Glutamatergic neuron (in vitro differentiated cells): ENCODE data around the gene MDM1. TPM values are rescaled to one million over a fixed set of nuclear protein-coding genes. Genes with fewer than 3 reads are reported as not detected.

Experiments used
- DNase-seq: peaks from one replicate; pipeline ENCODE4 v3.0.0; 2022
- H3K27ac Mint-ChIP-seq: one replicate; pipeline ENCODE4 v1.8.0; 2020; ENCODE audit warnings: mild to moderate bottlenecking, mixed read lengths, inconsistent platforms; ENCODE audit not compliant: unreplicated experiment
- H3K27me3 Mint-ChIP-seq: one replicate; pipeline ENCODE4 v1.8.0; 2020; ENCODE audit warnings: mild to moderate bottlenecking, moderate library complexity, mixed read lengths, inconsistent platforms; ENCODE audit not compliant: unreplicated experiment
- H3K36me3 Mint-ChIP-seq: one replicate; pipeline ENCODE4 v1.8.0; 2020; ENCODE audit warnings: mild to moderate bottlenecking, mixed read lengths, inconsistent platforms; ENCODE audit not compliant: unreplicated experiment
- H3K4me1 Mint-ChIP-seq: one replicate; pipeline ENCODE4 v1.8.0; 2020; ENCODE audit warnings: mild to moderate bottlenecking, low read depth, mixed read lengths, inconsistent platforms; ENCODE audit not compliant: unreplicated experiment
- H3K4me3 Mint-ChIP-seq: one replicate; pipeline ENCODE4 v1.8.0; 2020; ENCODE audit warnings: mild to moderate bottlenecking, mixed read lengths, inconsistent platforms; ENCODE audit not compliant: unreplicated experiment
- H3K9me3 Mint-ChIP-seq: one replicate; pipeline ENCODE4 v1.8.0; 2020; ENCODE audit warnings: mild to moderate bottlenecking, moderate library complexity, mixed read lengths, inconsistent platforms; ENCODE audit not compliant: unreplicated experiment
- total RNA-seq: library from RNA; stranded (reverse); fragmentation: NEBNext Ultra II Directional; extraction: Animal tissue kit (Norgen Biotek cat#: 25700); gene quantifications from one replicate; pipeline ENCODE4 v1.2.1, GENCODE V29; 2021; ENCODE audit not compliant: unreplicated experiment
- TF ChIP-seq, protein P1 (sequence below): fragments of 200-600 bp; sonication (generic); IDR thresholded peaks from one replicate; pipeline ENCODE4 v1.5.0; 2021; ENCODE audit not compliant: partially characterized antibody, unreplicated experiment

The MDM1 gene
- total RNA-seq, 1 donor from 2014 or later = 7.9 TPM

DNA sequence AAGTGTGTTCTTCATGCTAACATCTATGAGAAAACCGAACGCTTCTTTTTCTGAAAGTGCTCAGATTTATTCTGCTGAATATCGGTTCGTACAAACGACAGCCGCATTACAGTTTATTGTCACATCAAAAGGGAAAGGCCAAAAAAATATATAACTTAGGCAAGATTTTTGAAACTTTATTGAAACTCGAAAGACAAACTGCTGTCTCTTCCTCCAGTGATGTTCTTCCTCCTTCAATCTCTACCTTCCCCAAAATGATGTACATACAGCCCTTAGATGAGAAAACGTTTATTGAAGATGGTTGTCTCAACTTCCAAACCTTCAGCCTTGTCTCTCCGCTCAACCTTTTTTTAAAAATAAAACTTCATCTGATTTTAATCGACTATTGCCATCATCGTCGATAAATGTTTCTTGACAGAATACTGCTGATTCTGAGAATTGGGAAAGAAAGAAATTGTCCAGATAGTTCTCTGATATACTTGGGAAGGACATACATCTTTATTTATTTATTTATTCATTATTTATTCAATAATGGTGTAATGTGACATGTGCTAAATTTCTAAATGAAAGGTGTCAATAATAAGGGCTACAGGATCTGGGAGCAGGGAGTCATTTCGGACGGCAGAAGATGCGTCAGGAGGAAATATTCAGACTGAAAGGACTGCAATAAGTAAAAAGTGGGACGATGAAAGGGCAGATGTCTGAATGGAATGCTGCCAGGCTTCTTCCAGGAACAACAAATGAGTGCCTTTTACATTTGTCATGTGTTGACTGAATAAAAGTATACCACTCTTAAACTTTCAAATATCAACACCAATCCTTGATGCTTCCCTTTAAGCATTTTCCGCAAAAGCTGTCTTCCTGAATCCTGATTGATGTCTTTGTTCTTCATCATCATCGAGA is 817 bp upstream of the MDM1 start:
- no peak overlapping the region for H3K27ac Mint-ChIP-seq
- no peaks in the 10 kb centered on the region for H3K36me3 Mint-ChIP-seq
- DNase-seq = no peak
- TF ChIP-seq, protein P1, sequence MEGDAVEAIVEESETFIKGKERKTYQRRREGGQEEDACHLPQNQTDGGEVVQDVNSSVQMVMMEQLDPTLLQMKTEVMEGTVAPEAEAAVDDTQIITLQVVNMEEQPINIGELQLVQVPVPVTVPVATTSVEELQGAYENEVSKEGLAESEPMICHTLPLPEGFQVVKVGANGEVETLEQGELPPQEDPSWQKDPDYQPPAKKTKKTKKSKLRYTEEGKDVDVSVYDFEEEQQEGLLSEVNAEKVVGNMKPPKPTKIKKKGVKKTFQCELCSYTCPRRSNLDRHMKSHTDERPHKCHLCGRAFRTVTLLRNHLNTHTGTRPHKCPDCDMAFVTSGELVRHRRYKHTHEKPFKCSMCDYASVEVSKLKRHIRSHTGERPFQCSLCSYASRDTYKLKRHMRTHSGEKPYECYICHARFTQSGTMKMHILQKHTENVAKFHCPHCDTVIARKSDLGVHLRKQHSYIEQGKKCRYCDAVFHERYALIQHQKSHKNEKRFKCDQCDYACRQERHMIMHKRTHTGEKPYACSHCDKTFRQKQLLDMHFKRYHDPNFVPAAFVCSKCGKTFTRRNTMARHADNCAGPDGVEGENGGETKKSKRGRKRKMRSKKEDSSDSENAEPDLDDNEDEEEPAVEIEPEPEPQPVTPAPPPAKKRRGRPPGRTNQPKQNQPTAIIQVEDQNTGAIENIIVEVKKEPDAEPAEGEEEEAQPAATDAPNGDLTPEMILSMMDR = no peak
- H3K27me3 Mint-ChIP-seq = peaks cover 1% of the 10 kb centered on the region
- H3K9me3 Mint-ChIP-seq = no peaks in the 10 kb centered on the region
- H3K4me1 Mint-ChIP-seq = peaks cover 12% of the 10 kb centered on the region
- peak overlapping the region; percentile 87 for H3K4me3 Mint-ChIP-seq

DNA sequence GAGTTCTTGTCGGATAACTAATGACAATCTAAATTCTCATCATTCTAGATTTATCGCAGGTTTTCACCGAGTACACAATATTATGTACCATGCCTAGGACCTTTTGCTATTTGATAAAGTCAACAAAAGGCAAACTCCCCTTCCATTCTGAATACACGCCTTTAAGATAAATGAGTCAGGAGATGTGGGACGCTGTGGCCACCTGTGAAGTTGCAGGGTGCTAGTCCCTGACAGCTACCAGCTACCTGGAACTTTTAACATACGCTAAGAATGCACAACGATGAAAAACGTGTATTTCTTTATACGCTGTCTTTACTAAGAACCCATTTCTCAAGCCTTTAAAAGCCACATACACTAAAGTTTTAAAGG is 678 bp downstream of the MDM1 start:
- peaks cover 15% of the 10 kb centered on the region for H3K4me1 Mint-ChIP-seq
- H3K27ac Mint-ChIP-seq = no peak overlapping the region
- H3K4me3 Mint-ChIP-seq = peak overlapping the region; percentile 87
- DNase-seq = no peak
- no peaks in the 10 kb centered on the region for H3K9me3 Mint-ChIP-seq
- TF ChIP-seq, protein P1 = no peak
- peaks cover 1% of the 10 kb centered on the region for H3K27me3 Mint-ChIP-seq
- H3K36me3 Mint-ChIP-seq = no peaks in the 10 kb centered on the region

DNA sequence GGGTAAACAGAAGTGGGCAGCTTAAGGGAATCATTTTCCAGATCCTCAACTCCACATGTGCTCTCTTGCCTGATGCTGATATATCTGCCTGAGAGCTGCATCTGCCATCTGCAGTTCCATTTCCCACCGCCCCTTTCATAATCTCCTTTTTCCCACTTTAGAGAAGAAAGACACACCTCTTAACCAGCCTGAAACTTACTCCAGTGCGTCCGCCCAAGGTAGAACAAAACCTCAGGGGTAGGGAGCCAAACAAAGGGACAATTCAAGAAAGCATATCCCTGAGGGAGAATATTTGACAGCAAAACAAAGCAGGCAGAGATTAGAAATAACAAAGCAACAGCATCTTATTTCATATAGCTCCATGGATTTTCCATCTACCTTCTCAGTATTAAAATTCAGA is 4.3 kb downstream of the MDM1 start:
- Mint-ChIP-seq H3K4me1 (peaks cover 18% of the 10 kb centered on the region), H3K27me3 (peaks cover 1% of the 10 kb centered on the region), H3K36me3 (no peaks in the 10 kb centered on the region), H3K4me3 (peak overlapping the region; percentile 3), H3K27ac (no peak overlapping the region), H3K9me3 (no peaks in the 10 kb centered on the region)
- TF ChIP-seq, protein P1 = no peak
- DNase-seq = no peak

DNA sequence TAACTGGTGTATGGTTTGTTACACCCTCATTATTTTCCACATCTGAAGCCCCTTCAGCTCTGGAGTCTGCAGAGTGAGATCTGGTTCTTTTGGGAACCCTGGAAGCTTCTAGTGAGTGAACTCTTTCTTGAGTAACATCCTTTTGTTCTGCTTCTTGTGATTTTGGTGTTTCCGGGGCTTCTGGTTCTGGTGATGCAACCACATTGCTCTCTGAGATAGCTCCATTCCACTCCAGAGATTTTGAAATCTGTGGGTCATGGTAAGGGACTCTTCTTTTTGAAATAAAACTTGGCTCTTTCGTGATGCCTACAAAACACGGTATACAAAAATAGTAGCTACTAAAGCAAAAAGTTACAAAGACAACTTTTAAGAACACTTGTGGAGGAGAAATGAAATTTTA is 5.4 kb downstream of the MDM1 start:
- TF ChIP-seq, protein P1 = no peak
- H3K36me3 Mint-ChIP-seq = no peaks in the 10 kb centered on the region
- H3K9me3 Mint-ChIP-seq = no peaks in the 10 kb centered on the region
- DNase-seq = no peak
- H3K27me3 Mint-ChIP-seq = peaks cover 1% of the 10 kb centered on the region
- peaks cover 16% of the 10 kb centered on the region for H3K4me1 Mint-ChIP-seq
- no peak overlapping the region for H3K4me3 Mint-ChIP-seq
- no peak overlapping the region for H3K27ac Mint-ChIP-seq

DNA sequence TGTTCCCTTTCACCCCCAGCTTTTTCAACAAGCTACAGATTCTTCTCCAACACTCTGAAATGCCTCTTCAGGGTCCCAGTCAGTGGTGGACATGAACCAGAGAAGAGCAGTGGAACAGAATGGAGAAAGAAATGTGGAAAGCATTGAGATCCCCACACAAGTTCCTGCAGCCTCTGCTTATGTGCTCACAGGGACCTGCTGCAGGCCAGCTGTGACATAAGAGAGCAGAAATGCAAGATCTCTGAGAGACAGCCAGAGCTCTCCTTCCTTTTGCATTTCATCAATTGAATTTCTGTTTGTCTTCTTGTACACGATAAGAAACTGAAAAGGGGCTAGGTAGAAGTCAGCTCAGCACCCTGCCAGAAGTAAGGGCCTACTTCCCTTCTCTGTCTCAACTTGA is 6.2 kb downstream of the MDM1 start:
- Mint-ChIP-seq H3K27ac (no peak overlapping the region), H3K9me3 (no peaks in the 10 kb centered on the region), H3K27me3 (no peaks in the 10 kb centered on the region), H3K4me3 (no peak overlapping the region), H3K36me3 (no peaks in the 10 kb centered on the region), H3K4me1 (peaks cover 16% of the 10 kb centered on the region)
- no peak for DNase-seq
- TF ChIP-seq, protein P1 = no peak
